Posterior cingulate gyrus (tissue), 11 donors: ENCODE data around the gene ZNF618.

Experiments used
- DNase-seq, 10 donors: peaks; one replicate each; pipeline versions ENCODE4 v3.0.0 to v3.0.0-alpha.2; 2020 to 2021; ENCODE audit warnings: mixed read lengths in 3 of 10
- intact Hi-C: fragments of 100-400 bp; cut with DNase I; formaldehyde crosslinking; loops from one replicate; pipeline ENCODE4 v1.15.1; 2023

ZNF618 gene

GRCh38 chr9:113979343-113980127, 103.4 kb downstream of the ZNF618 start:
- intact Hi-C loops, result no loop called here
- no peak for DNase-seq

GRCh38 chr9:113984639-113985380, 108.7 kb downstream of the ZNF618 start:
- peak in 1 of 10 donors; percentile 8 for DNase-seq
- intact Hi-C loops, result no loop called here

GRCh38 chr9:113985968-113986585, 110.0 kb downstream of the ZNF618 start:
- intact Hi-C loops, result no loop called here
- peak in 1 of 10 donors; percentile 62 for DNase-seq

- peak in 1 of 10 donors; percentile 38 for DNase-seq
- intact Hi-C loops, result no loop called here
Observed at GRCh38 chr9:113986931-113987330, 110.8 kb downstream of the ZNF618 start.

GRCh38 chr9:113987526-113987925, 111.4 kb downstream of the ZNF618 start:
- intact Hi-C loops, result no loop called here

GRCh38 chr9:113988385-113989016, 112.4 kb downstream of the ZNF618 start:
- peak in 1 of 10 donors; percentile 82 for DNase-seq

More at GRCh38 chr9:113987526-113987925, 111.4 kb downstream of the ZNF618 start:
- DNase-seq, result peak in 1 of 10 donors; percentile 57

GRCh38 chr9:113989017-113989713, 113.1 kb downstream of the ZNF618 start:
- intact Hi-C loops, result no loop called here
- DNase-seq, result no peak

More at GRCh38 chr9:113988385-113989016, 112.4 kb downstream of the ZNF618 start:
- intact Hi-C loops, result no loop called here

- intact Hi-C loops, result loop anchor here (5.0 kb wide), 1 partner anchor 113 kb away; the partner anchor contains the start of gene ZNF618
- DNase-seq, result no peak
Observed at GRCh38 chr9:113989714-113990569, 113.8 kb downstream of the ZNF618 start.

GRCh38 chr9:113990570-113990907, 114.4 kb downstream of the ZNF618 start:
- intact Hi-C loops, result loop anchor here (5.0 kb wide), 1 partner anchor 113 kb away; the partner anchor contains the start of gene ZNF618
- DNase-seq, result peak in 1 of 10 donors; percentile 46

GRCh38 chr9:113990975-113991471, 114.9 kb downstream of the ZNF618 start:
- intact Hi-C loops, result loop anchor here (5.0 kb wide), 1 partner anchor 114 kb away; the partner anchor contains the start of gene ZNF618
- DNase-seq, result peak in 1 of 10 donors; percentile 71

- intact Hi-C loops, result loop anchor here (5.0 kb wide), 1 partner anchor 114 kb away; the partner anchor contains the start of gene ZNF618
- peak in 1 of 10 donors; percentile 68 for DNase-seq
Observed at GRCh38 chr9:113991714-113992113, 115.6 kb downstream of the ZNF618 start.

GRCh38 chr9:113992276-113992951, 116.3 kb downstream of the ZNF618 start:
- intact Hi-C loops, result loop anchor here (5.0 kb wide), 1 partner anchor 115 kb away; the partner anchor contains the start of gene ZNF618
- peak; percentile 82 to 98 (median 88) for DNase-seq

- intact Hi-C loops, result loop anchor here (5.0 kb wide), 1 partner anchor 116 kb away; the partner anchor contains the start of gene ZNF618
- DNase-seq, result no peak
Observed at GRCh38 chr9:113992994-113993393, 116.9 kb downstream of the ZNF618 start.

GRCh38 chr9:113993838-113994540, 117.9 kb downstream of the ZNF618 start:
- intact Hi-C loops, result loop anchor here (5.0 kb wide), 1 partner anchor 117 kb away; the partner anchor contains the start of gene ZNF618
- DNase-seq, result peak; percentile 56 to 95 (median 68)

- intact Hi-C loops, result no loop called here
- no peak for DNase-seq
Observed at GRCh38 chr9:113995401-113995800, 119.3 kb downstream of the ZNF618 start.

- no peak for DNase-seq
- intact Hi-C loops, result no loop called here
Observed at GRCh38 chr9:113995963-113996362, 119.9 kb downstream of the ZNF618 start.

- no peak for DNase-seq
- intact Hi-C loops, result no loop called here
Observed at GRCh38 chr9:113996531-113997001, 120.5 kb downstream of the ZNF618 start.
